Measurements from ENCODE around the gene PLEKHD1. TPM values are rescaled to one million over a fixed set of nuclear protein-coding genes. Genes with fewer than 3 reads are reported as not detected.

The PLEKHD1 gene
- total RNA-seq, 2 experiments from 2014 or later: 0.47 to 0.63 TPM

DNA sequence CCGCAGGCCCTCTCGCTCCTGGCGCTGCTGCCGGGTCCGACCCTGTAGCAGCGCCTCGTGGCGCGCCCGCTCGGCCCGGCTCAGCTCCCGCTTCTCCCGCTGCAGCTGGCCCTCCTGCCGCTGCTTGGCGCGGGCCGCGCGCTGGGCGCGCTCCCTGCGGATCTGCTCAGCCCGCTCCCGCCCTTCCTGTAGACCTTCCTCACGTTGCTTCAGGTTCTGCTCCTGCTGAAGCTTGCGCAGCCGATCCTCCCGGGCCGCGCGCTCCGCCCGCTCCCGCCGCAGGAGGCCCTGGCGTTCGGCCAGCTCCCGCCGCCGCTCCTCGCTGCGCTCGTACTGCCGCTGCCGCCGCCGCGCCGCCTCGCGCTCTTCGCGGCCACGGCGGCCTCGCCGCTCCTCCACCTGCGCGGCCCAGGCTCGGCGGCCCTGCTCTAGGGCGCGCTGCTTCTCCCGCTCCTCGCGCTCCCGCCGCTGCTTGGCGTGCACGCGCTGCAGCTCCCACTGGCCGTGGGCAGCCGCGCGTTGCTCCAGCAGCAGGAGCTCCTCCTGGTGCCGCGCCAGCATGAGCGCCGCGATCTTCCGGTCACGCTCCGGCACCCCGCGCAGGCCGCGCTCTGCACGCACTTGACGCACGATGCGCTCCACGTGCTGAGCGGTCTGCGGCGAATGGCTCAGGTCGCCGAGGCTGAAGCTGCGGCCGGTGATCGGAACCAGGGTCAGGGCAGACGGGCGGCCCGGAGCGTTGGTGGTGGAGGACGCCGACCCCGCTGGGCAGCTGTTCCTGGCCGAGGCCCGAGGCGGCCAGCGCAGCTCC, 87.7 kb downstream of the PLEKHD1 start:
- no peaks in the 10 kb centered on the region for H3K9me3 Mint-ChIP-seq
- DNase-seq (peak in 2 of 14 experiments; percentile 36 to 44), ATAC-seq (ENCODE audit: poor library complexity) (no peak)
- POLR2A ChIA-PET: no interaction called here
- H3K36me3 ChIP-seq (ENCODE audit: insufficient read depth, low read length): no peaks in the 10 kb centered on the region
- H3K27ac Mint-ChIP-seq: no peak overlapping the region
- TF ChIP-seq, protein P1, sequence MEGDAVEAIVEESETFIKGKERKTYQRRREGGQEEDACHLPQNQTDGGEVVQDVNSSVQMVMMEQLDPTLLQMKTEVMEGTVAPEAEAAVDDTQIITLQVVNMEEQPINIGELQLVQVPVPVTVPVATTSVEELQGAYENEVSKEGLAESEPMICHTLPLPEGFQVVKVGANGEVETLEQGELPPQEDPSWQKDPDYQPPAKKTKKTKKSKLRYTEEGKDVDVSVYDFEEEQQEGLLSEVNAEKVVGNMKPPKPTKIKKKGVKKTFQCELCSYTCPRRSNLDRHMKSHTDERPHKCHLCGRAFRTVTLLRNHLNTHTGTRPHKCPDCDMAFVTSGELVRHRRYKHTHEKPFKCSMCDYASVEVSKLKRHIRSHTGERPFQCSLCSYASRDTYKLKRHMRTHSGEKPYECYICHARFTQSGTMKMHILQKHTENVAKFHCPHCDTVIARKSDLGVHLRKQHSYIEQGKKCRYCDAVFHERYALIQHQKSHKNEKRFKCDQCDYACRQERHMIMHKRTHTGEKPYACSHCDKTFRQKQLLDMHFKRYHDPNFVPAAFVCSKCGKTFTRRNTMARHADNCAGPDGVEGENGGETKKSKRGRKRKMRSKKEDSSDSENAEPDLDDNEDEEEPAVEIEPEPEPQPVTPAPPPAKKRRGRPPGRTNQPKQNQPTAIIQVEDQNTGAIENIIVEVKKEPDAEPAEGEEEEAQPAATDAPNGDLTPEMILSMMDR (IDR thresholded peaks at IDR 0.05): no peak
- H3K27me3 ChIP-seq (ENCODE audit: control insufficient read depth in 1 of 2, insufficient read depth in 2 of 2, low read length in 2 of 2): peaks cover 41 to 61% of the 10 kb centered on the region in 2 experiments
- H3K4me1 ChIP-seq (ENCODE audit: insufficient read depth, low read length): peaks cover 29% of the 10 kb centered on the region
- no peak overlapping the region for H3K4me3 ChIP-seq (ENCODE audit: low read length)
- peaks cover 11% of the 10 kb centered on the region for H3K4me1 Mint-ChIP-seq (ENCODE audit: low read depth)
- no peaks in the 10 kb centered on the region for H3K36me3 Mint-ChIP-seq (ENCODE audit: low read depth)
- intact Hi-C loops (cut with DNase I, micrococcal nuclease): loop anchor here (10.0 kb wide), 2 partner anchors 447 to 707 kb away; no protein-coding TSS in a partner anchor
- CTCF ChIA-PET: no interaction called here
- H3K27me3 Mint-ChIP-seq: peaks cover 75% of the 10 kb centered on the region
- H3K4me3 Mint-ChIP-seq: no peak overlapping the region
- H3K27ac ChIP-seq (ENCODE audit: low read depth in 1 of 2, low read length in 2 of 2): no peak overlapping the region
- peaks cover 0 to 14% of the 10 kb centered on the region in 2 experiments for H3K9me3 ChIP-seq (ENCODE audit: control insufficient read depth in 1 of 2, insufficient read depth in 1 of 2, low read length in 2 of 2)

DNA sequence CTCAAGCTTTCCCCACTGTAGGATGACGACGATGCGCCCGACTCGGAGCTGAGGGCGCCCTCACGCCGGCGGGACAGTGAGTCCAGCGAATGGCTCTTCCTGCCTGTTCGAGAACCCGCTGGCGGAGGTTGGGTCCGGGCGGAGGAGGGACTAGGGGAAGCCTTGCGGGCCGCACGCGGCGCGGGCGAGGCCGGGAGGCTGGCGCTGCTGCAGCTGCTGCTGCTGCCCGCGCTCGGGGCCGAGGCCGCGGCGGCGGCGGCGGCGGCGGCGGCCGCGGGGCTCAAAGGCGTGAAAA, 88.3 kb downstream of the PLEKHD1 start:
- DNase-seq (peak in 1 of 14 experiments; percentile 7), ATAC-seq (ENCODE audit: poor library complexity) (no peak)
- peaks cover 40 to 56% of the 10 kb centered on the region in 2 experiments for H3K27me3 ChIP-seq (ENCODE audit: control insufficient read depth in 1 of 2, insufficient read depth in 2 of 2, low read length in 2 of 2)
- no peak overlapping the region for H3K27ac Mint-ChIP-seq
- no peaks in the 10 kb centered on the region for H3K36me3 Mint-ChIP-seq (ENCODE audit: low read depth)
- H3K27me3 Mint-ChIP-seq: peaks cover 69% of the 10 kb centered on the region
- intact Hi-C loops (cut with DNase I, micrococcal nuclease): loop anchor here (10.0 kb wide), 2 partner anchors 448 to 708 kb away; no protein-coding TSS in a partner anchor
- no peak overlapping the region for H3K27ac ChIP-seq (ENCODE audit: low read depth in 1 of 2, low read length in 2 of 2)
- no peak overlapping the region for H3K4me3 ChIP-seq (ENCODE audit: low read length)
- CTCF ChIA-PET: no interaction called here
- POLR2A ChIA-PET: no interaction called here
- peaks cover 11% of the 10 kb centered on the region for H3K4me1 Mint-ChIP-seq (ENCODE audit: low read depth)
- peaks cover 29% of the 10 kb centered on the region for H3K4me1 ChIP-seq (ENCODE audit: insufficient read depth, low read length)
- no peak overlapping the region for H3K4me3 Mint-ChIP-seq
- TF ChIP-seq, protein P1 (IDR thresholded peaks at IDR 0.05): no peak
- H3K36me3 ChIP-seq (ENCODE audit: insufficient read depth, low read length): no peaks in the 10 kb centered on the region
- H3K9me3 ChIP-seq (ENCODE audit: control insufficient read depth in 1 of 2, insufficient read depth in 1 of 2, low read length in 2 of 2): peaks cover 0 to 14% of the 10 kb centered on the region in 2 experiments
- H3K9me3 Mint-ChIP-seq: no peaks in the 10 kb centered on the region

DNA sequence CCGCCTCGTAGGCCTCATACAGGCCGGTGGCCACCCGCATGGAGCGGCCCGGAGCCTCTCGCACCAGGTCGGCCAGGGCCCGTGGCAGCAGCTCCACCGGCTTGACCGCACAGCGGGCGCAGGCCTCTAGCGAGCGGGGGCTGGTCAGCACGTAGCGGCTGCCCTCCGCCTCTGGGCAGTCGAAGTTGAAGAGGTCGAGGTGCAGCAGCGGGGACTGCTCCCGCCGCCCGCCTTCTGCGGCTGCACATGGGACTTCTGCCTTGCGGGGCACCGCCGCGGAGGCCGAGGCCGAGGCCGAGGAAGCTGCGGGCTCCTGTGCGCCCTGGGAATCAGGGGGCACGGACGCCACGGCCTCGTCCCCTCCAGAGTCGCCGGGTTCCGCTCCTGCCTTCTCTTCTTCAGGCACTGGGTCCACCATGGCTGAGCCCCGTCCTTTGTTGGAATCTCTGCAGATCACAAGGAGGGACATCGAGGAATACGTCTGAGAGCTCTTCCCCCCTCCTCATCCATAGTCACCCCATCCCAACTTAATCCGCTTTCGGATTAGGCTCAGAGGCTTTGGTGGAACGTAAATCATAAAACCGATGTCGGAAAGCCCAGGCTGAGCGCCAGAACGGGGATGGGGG, 88.8 kb downstream of the PLEKHD1 start:
- H3K9me3 ChIP-seq (ENCODE audit: control insufficient read depth in 1 of 2, insufficient read depth in 1 of 2, low read length in 2 of 2): peaks cover 0 to 14% of the 10 kb centered on the region in 2 experiments
- H3K4me1 ChIP-seq (ENCODE audit: insufficient read depth, low read length): peaks cover 29% of the 10 kb centered on the region
- H3K27me3 ChIP-seq (ENCODE audit: control insufficient read depth in 1 of 2, insufficient read depth in 2 of 2, low read length in 2 of 2): peaks cover 39 to 53% of the 10 kb centered on the region in 2 experiments

More for the DNA sequence above, 88.8 kb downstream of the PLEKHD1 start:
- H3K4me3 ChIP-seq (ENCODE audit: low read length): peak overlapping the region; percentile 10
- CTCF ChIA-PET: interaction anchor here (2.1 kb wide), 1 partner anchor 12 kb away, joined by 11 read pairs; no protein-coding TSS in a partner anchor
- H3K27ac ChIP-seq (ENCODE audit: low read depth in 1 of 2, low read length in 2 of 2): no peak overlapping the region
- POLR2A ChIA-PET: interaction anchor here (0.6 kb wide), 1 partner anchor 154 kb away, joined by 3 read pairs; no protein-coding TSS in a partner anchor
- Mint-ChIP-seq H3K9me3 (no peaks in the 10 kb centered on the region), H3K36me3 (ENCODE audit: low read depth) (no peaks in the 10 kb centered on the region), H3K4me3 (peak overlapping the region; percentile 67), H3K4me1 (ENCODE audit: low read depth) (peaks cover 11% of the 10 kb centered on the region), H3K27ac (no peak overlapping the region), H3K27me3 (peaks cover 66% of the 10 kb centered on the region)
- intact Hi-C loops (cut with DNase I, micrococcal nuclease): loop anchor here (10.0 kb wide), 2 partner anchors 449 to 709 kb away; no protein-coding TSS in a partner anchor
- H3K36me3 ChIP-seq (ENCODE audit: insufficient read depth, low read length): no peaks in the 10 kb centered on the region
- TF ChIP-seq, protein P1 (IDR thresholded peaks at IDR 0.05): no peak
- DNase-seq: peak in 2 of 14 experiments; percentile 19 to 20
- no peak for ATAC-seq (ENCODE audit: poor library complexity)
